A673 (cell line): Measurements from ENCODE around the gene CLEC1B.

Source experiments
- CTCF ChIP-seq: fragments of 300-800, 200-600 bp; sonication (generic); conservative IDR thresholded peaks from 2 replicates; pipeline ENCODE4 v1.5.1; 2017; ENCODE audit warnings: low read depth, mild to moderate bottlenecking, antibody characterized with exemption, low read length, moderate library complexity, mixed read lengths
- EZH2 ChIP-seq: fragments of 200-600 bp; sonication (generic); IDR thresholded peaks from 2 replicates; pipeline ENCODE4 v1.6.1; 2017; ENCODE audit warnings: borderline replicate concordance, low read depth, mild to moderate bottlenecking, mixed read lengths, antibody characterized with exemption, low read length; ENCODE audit not compliant: poor library complexity, severe bottlenecking

- no peak for TF ChIP-seq CTCF
- TF ChIP-seq EZH2, result no peak
These were observed 47.8 kb downstream of the CLEC1B start for GRCh38 chr12:9951026-9951675.
